ENCODE measurements around the gene UTP18. TPM values are rescaled to one million over a fixed set of nuclear protein-coding genes. Genes with fewer than 3 reads are reported as not detected.
"Not testable (repeated sequence)": the region's sequence is repeated elsewhere in the genome, so short reads cannot be mapped to it uniquely, and the experiment has no call there.

UTP18 gene
- total and polyA plus RNA-seq, 3 experiments from 2014 or later: 50.4 to 82.1 (median 80.5) TPM

DNA sequence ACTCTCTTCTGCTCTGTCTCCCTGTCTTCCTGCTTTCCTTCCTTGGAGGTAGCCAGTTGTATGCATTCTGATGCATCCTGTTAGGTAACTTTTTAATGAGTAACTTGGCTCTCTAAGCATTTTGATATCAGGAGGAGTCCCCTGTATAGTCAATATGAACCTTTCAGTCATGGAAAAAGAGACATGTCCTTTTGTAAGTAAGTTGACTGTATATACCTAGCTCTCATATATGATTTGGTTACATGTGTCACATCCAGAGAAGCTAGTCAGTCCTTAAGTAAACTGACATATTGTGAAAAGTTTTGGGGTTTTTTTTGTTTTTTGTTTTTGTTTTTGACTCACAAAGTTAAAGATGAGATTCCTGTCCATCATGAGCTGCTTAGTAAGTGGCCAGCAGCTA is 18.8 kb downstream of the UTP18 start:
- H3K4me1 Mint-ChIP-seq: peaks cover under 1 to 13% (median 4%) of the 10 kb centered on the region in 3 donors
- H3K9me3 Mint-ChIP-seq: no peaks in the 10 kb centered on the region
- CTCF ChIA-PET: no interaction called here
- H3K4me3 ChIP-seq (ENCODE audit: low read length): no peak overlapping the region
- H3K27ac Mint-ChIP-seq: no peak overlapping the region
- no peak overlapping the region for H3K4me3 Mint-ChIP-seq
- POLR2A ChIA-PET: no interaction called here
- peaks cover 55% of the 10 kb centered on the region for H3K36me3 ChIP-seq (ENCODE audit: insufficient read depth, low read length)
- H3K27ac ChIP-seq (ENCODE audit: low read depth, low read length): no peak overlapping the region
- peaks cover 27 to 86% (median 37%) of the 10 kb centered on the region in 3 donors for H3K36me3 Mint-ChIP-seq
- H3K27me3 Mint-ChIP-seq: no peaks in the 10 kb centered on the region
- DNase-seq: no peak
- no peaks in the 10 kb centered on the region for H3K4me1 ChIP-seq (ENCODE audit: insufficient read depth, low read length)
- H3K9me3 ChIP-seq (ENCODE audit: low read length): no peaks in the 10 kb centered on the region
- H3K27me3 ChIP-seq (ENCODE audit: insufficient read depth, low read length, poor library complexity, severe bottlenecking): no peaks in the 10 kb centered on the region

DNA sequence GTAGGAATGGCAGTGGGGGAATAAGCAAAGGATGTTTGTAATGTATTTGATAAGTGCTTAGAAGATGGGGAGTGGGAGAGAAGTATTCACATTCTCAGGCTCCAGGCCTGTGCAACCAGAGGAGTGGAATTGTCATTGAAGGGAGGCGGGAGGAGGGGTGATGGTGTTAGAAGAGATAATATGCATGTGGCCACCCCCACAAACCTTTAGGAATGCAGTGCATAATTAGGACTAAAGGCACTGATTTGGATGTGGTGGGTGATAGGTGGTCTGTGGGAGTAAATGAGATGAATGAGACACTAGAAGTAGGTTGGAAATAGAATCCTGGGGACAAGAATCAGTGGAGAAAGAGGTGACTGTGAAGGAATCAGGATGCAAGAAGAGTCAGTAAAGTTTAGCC is 27.1 kb downstream of the UTP18 start:
- H3K9me3 ChIP-seq (ENCODE audit: low read length): no peaks in the 10 kb centered on the region
- POLR2A ChIA-PET: no interaction called here
- Mint-ChIP-seq H3K27me3 (no peaks in the 10 kb centered on the region), H3K4me1 (peaks cover 8 to 18% (median 12%) of the 10 kb centered on the region in 3 donors), H3K36me3 (peaks cover 13 to 86% (median 37%) of the 10 kb centered on the region in 3 donors), H3K27ac (peak overlapping the region in 2 of 8 donors; percentile 55), H3K4me3 (no peak overlapping the region), H3K9me3 (no peaks in the 10 kb centered on the region)
- no peak overlapping the region for H3K27ac ChIP-seq (ENCODE audit: low read depth, low read length)
- CTCF ChIA-PET: interaction anchor here (1.7 kb wide), 1 partner anchor 10 kb away, joined by 5 read pairs; no protein-coding TSS in a partner anchor
- no peak overlapping the region for H3K4me3 ChIP-seq (ENCODE audit: low read length)
- H3K4me1 ChIP-seq (ENCODE audit: insufficient read depth, low read length): no peaks in the 10 kb centered on the region
- H3K36me3 ChIP-seq (ENCODE audit: insufficient read depth, low read length): peaks cover 36% of the 10 kb centered on the region
- no peaks in the 10 kb centered on the region for H3K27me3 ChIP-seq (ENCODE audit: insufficient read depth, low read length, poor library complexity, severe bottlenecking)
- DNase-seq: no peak

DNA sequence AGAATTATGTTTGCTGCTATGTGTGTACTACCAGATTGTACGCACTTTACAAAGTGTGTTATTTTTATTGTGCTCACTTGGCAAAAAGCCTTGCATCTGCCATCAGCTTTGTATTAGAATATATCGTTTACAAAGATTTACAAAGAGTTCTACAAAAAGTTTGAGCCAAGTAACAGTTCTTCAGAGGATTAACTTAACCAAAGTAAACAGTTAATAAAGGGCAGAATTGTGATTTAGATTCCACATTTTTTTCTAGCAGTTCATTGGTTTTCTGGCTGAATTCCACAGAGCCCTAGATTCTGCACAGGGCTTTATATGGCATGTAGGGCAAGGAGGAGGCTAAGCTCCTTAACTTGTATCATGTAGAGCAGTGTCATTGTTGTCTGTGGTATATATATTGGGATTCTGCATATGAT is 29.4 kb downstream of the UTP18 start:
- no peak for DNase-seq
- ChIA-PET POLR2A (no interaction called here), CTCF (interaction anchor here (0.6 kb wide), 1 partner anchor 191 kb away, joined by 3 read pairs; no protein-coding TSS in a partner anchor)
- Histone ChIP-seq H3K4me1 (ENCODE audit: insufficient read depth, low read length) (no peaks in the 10 kb centered on the region), H3K27ac (ENCODE audit: low read depth, low read length) (no peak overlapping the region), H3K4me3 (ENCODE audit: low read length) (no peak overlapping the region), H3K9me3 (ENCODE audit: low read length) (no peaks in the 10 kb centered on the region), H3K27me3 (ENCODE audit: insufficient read depth, low read length, poor library complexity, severe bottlenecking) (no peaks in the 10 kb centered on the region), H3K36me3 (ENCODE audit: insufficient read depth, low read length) (peaks cover 39% of the 10 kb centered on the region)
- H3K9me3 Mint-ChIP-seq: no peaks in the 10 kb centered on the region
- H3K4me3 Mint-ChIP-seq: no peak overlapping the region
- H3K27ac Mint-ChIP-seq: peak overlapping the region in 1 of 8 donors; percentile 29
- peaks cover 26 to 90% (median 44%) of the 10 kb centered on the region in 3 donors for H3K36me3 Mint-ChIP-seq
- H3K27me3 Mint-ChIP-seq: no peaks in the 10 kb centered on the region
- peaks cover 9 to 13% (median 9%) of the 10 kb centered on the region in 3 donors for H3K4me1 Mint-ChIP-seq

DNA sequence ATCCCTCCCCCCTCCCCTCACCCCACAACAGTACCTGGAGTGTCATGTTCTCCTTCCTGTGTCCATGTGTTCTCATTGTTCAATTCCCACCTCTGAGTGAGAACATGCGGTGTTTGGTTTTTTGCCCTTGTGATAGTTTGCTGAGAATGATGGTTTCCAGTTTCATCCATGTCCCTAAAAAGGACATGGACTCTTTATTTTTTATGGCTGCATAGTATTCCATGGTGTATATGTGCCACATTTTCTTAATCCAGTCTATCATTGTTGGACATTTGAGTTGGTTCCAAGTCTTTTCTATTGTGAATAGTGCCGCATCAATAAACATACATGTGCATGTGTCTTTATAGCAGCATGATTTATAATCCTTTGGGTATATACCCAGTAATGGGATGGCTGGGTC is 34.0 kb downstream of the UTP18 start:
- H3K9me3 Mint-ChIP-seq; H3K27me3 Mint-ChIP-seq; H3K4me3 ChIP-seq (ENCODE audit: low read length); H3K27ac Mint-ChIP-seq; CTCF ChIA-PET; H3K4me3 Mint-ChIP-seq; H3K27me3 ChIP-seq (ENCODE audit: insufficient read depth, low read length, poor library complexity, severe bottlenecking); H3K9me3 ChIP-seq (ENCODE audit: low read length); DNase-seq; POLR2A ChIA-PET; H3K27ac ChIP-seq (ENCODE audit: low read depth, low read length); H3K4me1 ChIP-seq (ENCODE audit: insufficient read depth, low read length): not testable (repeated sequence)
- Mint-ChIP-seq H3K4me1 (peaks cover 10 to 15% (median 13%) of the 10 kb centered on the region in 3 donors), H3K36me3 (peaks cover 24 to 86% (median 32%) of the 10 kb centered on the region in 3 donors)
- H3K36me3 ChIP-seq (ENCODE audit: insufficient read depth, low read length): peaks cover 24% of the 10 kb centered on the region

DNA sequence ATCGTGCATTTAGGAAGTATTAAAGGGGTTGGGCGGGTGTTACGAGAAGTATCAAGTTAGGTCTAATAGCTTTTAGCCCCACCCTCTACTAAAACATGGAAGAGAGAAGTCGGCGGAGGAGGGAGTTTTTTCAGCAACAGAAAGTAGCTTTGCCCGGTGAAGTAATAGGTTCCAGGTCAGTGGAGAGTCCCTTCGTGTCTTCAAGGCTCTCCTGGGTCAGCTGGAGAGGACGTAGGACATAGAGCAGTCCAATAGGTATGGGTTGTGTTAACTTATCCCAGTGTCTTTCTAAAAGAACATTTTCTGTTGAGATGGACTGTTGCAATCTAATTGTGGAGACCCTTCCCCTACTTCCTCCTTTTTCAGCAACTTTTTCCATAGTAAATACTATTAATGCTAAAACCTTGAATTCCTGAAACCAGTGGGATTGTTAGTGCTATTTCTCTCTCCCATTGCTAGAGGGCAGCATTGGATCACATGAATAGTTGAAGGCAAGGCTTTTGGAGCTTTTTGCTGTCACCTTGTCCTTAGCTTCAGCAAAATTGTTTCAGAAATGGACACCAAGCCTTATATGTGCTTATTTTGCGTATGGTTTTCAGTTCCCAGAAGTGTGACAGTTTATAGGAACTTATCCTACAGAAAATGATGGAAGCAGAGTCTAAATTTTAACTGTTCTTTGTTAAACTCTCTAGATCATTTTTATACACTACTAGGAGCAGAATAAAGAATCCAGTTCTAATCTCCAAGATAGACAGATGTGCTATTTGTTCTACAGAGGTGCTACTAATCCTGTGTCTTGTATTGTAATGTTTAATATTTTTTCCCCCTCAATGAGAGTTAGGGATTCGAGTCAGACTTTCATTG is 38.4 kb downstream of the UTP18 start:
- Mint-ChIP-seq H3K9me3 (no peaks in the 10 kb centered on the region), H3K27ac (peak overlapping the region in 1 of 8 donors; percentile 57), H3K4me3 (no peak overlapping the region), H3K36me3 (peaks cover 8 to 55% (median 12%) of the 10 kb centered on the region in 3 donors), H3K27me3 (peaks cover 0 to 1% of the 10 kb centered on the region in 2 donors), H3K4me1 (peaks cover 10 to 12% (median 12%) of the 10 kb centered on the region in 3 donors)
- DNase-seq: no peak
- Histone ChIP-seq H3K4me3 (ENCODE audit: low read length) (no peak overlapping the region), H3K27me3 (ENCODE audit: insufficient read depth, low read length, poor library complexity, severe bottlenecking) (no peaks in the 10 kb centered on the region), H3K4me1 (ENCODE audit: insufficient read depth, low read length) (no peaks in the 10 kb centered on the region), H3K9me3 (ENCODE audit: low read length) (no peaks in the 10 kb centered on the region), H3K36me3 (ENCODE audit: insufficient read depth, low read length) (peaks cover 7% of the 10 kb centered on the region), H3K27ac (ENCODE audit: low read depth, low read length) (no peak overlapping the region)
- ChIA-PET CTCF (interaction anchor here (1.0 to 1.1 kb wide), 3 partner anchors 10 to 14 kb away, joined by 3 to 5 read pairs (median 3); no protein-coding TSS in a partner anchor), POLR2A (no interaction called here)

DNA sequence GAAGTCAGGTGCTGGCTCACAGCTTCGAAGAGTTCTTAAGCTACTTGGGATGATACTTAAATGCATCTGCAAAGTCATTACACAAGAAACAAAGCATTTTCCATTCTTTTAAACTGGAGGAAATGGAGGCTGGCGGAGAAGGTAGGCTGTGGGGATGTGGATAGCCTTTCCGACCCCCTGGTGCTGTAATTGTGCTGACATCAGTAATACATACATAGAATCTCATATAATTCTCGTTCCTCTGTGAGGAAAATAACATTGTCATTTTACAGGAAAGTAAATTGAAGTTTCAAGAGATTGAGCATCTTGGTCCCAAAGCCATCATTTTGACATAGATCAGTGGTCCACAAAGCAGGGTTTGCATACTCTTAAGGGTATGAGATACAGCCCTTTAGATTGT is 39.5 kb downstream of the UTP18 start:
- Histone ChIP-seq H3K36me3 (ENCODE audit: insufficient read depth, low read length) (peaks cover 5% of the 10 kb centered on the region), H3K4me3 (ENCODE audit: low read length) (no peak overlapping the region), H3K9me3 (ENCODE audit: low read length) (no peaks in the 10 kb centered on the region), H3K4me1 (ENCODE audit: insufficient read depth, low read length) (no peaks in the 10 kb centered on the region), H3K27ac (ENCODE audit: low read depth, low read length) (no peak overlapping the region), H3K27me3 (ENCODE audit: insufficient read depth, low read length, poor library complexity, severe bottlenecking) (no peaks in the 10 kb centered on the region)
- no peak for DNase-seq
- ChIA-PET CTCF (interaction anchor here (1.0 to 1.1 kb wide), 2 partner anchors 11 to 13 kb away, joined by 3 read pairs; no protein-coding TSS in a partner anchor), POLR2A (no interaction called here)
- Mint-ChIP-seq H3K27me3 (peaks cover 0 to 1% of the 10 kb centered on the region in 2 donors), H3K4me3 (no peak overlapping the region), H3K27ac (peak overlapping the region in 2 of 8 donors; percentile 27 to 58), H3K9me3 (no peaks in the 10 kb centered on the region), H3K36me3 (peaks cover 5 to 46% (median 11%) of the 10 kb centered on the region in 3 donors), H3K4me1 (peaks cover 10 to 12% (median 11%) of the 10 kb centered on the region in 3 donors)

DNA sequence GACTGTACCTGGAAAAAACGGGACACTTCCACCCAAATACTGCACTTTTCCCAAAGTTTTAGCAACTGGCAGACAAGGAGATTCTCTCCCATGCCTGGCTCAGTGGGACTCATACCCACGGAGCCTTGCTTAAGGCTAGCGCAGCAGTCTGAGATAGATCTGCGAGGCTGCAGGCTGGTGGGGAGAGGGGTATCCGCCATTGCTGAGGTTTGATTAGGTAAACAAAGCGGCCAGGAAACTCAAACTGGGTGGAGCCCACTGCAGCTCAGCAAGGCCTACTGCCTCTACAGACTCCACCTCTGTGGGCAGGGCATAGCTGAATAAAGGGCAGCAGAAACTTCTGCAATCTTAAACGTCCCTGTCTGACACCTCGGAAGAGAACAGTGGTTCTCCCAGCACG is 44.8 kb downstream of the UTP18 start:
- CTCF ChIA-PET: no interaction called here
- H3K27me3 ChIP-seq (ENCODE audit: insufficient read depth, low read length, poor library complexity, severe bottlenecking): no peaks in the 10 kb centered on the region

DNA sequence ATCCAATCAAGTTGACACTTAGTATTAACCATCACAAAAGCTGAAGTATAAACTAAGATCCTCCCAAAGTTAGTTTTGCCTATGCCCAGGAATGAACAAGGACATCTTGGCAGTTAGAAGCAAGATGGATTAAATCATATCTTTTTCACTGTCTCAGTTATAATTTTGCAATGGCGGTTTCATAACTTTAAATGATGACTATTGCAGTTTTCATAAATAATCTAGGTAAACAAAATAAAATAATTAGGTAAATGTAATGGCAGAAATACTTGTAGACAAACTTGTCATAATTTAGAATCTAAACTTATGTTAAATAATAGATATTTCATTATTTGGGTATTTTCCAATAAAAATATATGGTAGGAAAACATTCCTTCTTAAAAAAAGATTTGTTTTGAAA is 51.7 kb downstream of the UTP18 start:
- POLR2A ChIA-PET; DNase-seq; H3K27me3 Mint-ChIP-seq; H3K27ac Mint-ChIP-seq; CTCF ChIA-PET; H3K4me3 Mint-ChIP-seq; H3K27ac ChIP-seq (ENCODE audit: low read depth, low read length); H3K9me3 ChIP-seq (ENCODE audit: low read length); H3K4me3 ChIP-seq (ENCODE audit: low read length); H3K4me1 ChIP-seq (ENCODE audit: insufficient read depth, low read length); H3K27me3 ChIP-seq (ENCODE audit: insufficient read depth, low read length, poor library complexity, severe bottlenecking); H3K4me1 Mint-ChIP-seq; H3K36me3 ChIP-seq (ENCODE audit: insufficient read depth, low read length): not testable (repeated sequence)
- H3K9me3 Mint-ChIP-seq: peaks cover 7 to 31% (median 27%) of the 10 kb centered on the region in 5 donors
- peaks cover 0 to 30% (median 3%) of the 10 kb centered on the region in 3 donors for H3K36me3 Mint-ChIP-seq

More for the DNA sequence above, 44.8 kb downstream of the UTP18 start:
- Mint-ChIP-seq H3K27ac (peak overlapping the region in 1 of 8 donors; percentile 26), H3K36me3 (peaks cover 2 to 43% (median 3%) of the 10 kb centered on the region in 3 donors), H3K27me3 (peaks cover 11 to 16% of the 10 kb centered on the region in 2 donors), H3K4me3 (peak overlapping the region in 1 of 7 donors; percentile 44), H3K9me3 (peaks cover 6 to 36% (median 31%) of the 10 kb centered on the region in 5 donors), H3K4me1 (no peaks in the 10 kb centered on the region)
- H3K36me3 ChIP-seq (ENCODE audit: insufficient read depth, low read length): no peaks in the 10 kb centered on the region
- POLR2A ChIA-PET: no interaction called here
- DNase-seq: no peak
- no peaks in the 10 kb centered on the region for H3K9me3 ChIP-seq (ENCODE audit: low read length)
- no peaks in the 10 kb centered on the region for H3K4me1 ChIP-seq (ENCODE audit: insufficient read depth, low read length)
- no peak overlapping the region for H3K27ac ChIP-seq (ENCODE audit: low read depth, low read length)
- no peak overlapping the region for H3K4me3 ChIP-seq (ENCODE audit: low read length)
